ENCODE results near the gene SSR3.

GRCh38 chr3:156576651-156577348 is 21.9 kb upstream of the SSR3 start:
- no peak for TF ChIP-seq CTCF (IDR thresholded peaks at IDR 0.05; ENCODE audit: extremely low read depth in 1 of 2, insufficient read depth in 1 of 2, low read depth in 1 of 2, low read length in 2 of 2)
- no peak for TF ChIP-seq POLR2A (IDR thresholded peaks at IDR 0.05; ENCODE audit: low read depth, low read length)
- no peak for TF ChIP-seq FOS (IDR thresholded peaks at IDR 0.05; ENCODE audit: borderline replicate concordance, insufficient read depth, low read length)
- TF ChIP-seq EZH2 (IDR thresholded peaks at IDR 0.05; ENCODE audit: borderline replicate concordance, low read depth, low read length, severe bottlenecking), result no peak
- no peak for TF ChIP-seq POLR2AphosphoS5 (IDR thresholded peaks at IDR 0.05; ENCODE audit: insufficient read depth, low read depth, low read length)
